ENCODE results near the gene UBXN11.

Gene UBXN11

DNA sequence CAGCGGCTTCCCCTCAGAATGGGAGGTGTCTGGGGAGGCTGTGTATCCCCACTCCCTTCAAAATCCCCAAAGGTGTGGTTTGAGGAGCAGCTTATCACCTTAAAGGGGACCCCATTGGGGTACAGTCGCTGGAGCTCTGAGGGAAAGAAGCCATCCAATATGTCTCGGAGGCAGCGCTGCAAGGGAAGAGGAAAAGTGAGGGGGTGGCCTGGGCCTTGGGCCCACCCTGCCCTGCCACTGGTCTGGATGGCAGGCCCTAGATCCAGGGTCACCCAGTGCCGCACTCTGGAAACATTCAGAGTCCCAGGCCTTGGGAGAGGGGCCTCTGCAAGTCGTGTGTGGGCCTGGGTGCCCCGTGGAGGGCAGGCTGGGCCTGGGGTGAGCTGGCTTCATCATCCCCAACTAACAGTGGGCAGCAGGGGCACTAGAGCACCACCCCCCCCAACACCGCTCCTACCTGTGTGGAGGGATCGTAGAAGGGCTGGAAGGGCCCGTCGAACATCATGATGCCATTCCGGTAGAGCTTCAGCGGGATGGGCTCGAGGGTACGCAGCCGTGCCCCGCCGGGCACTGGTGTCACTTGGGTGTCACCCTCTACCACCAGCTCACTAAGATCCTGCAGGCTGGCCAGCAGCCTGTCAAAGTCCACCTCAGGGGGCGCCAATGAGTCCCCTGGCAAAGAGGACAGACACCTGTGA is 20.9 kb downstream of the UBXN11 start:
- peaks cover 89% of the 10 kb centered on the region for H3K4me1 ChIP-seq (ENCODE audit: insufficient read depth, low read length, poor library complexity, severe bottlenecking)
- peaks cover 8% of the 10 kb centered on the region for H4K20me1 ChIP-seq (ENCODE audit: insufficient read depth, low read length, poor library complexity, severe bottlenecking)
- no peak overlapping the region for H3K4me3 ChIP-seq (ENCODE audit: low read length, poor library complexity, severe bottlenecking)
- no peak for TF ChIP-seq EZH2phosphoT487 (IDR thresholded peaks at IDR 0.05; ENCODE audit: borderline replicate concordance)
- TF ChIP-seq, protein P1, sequence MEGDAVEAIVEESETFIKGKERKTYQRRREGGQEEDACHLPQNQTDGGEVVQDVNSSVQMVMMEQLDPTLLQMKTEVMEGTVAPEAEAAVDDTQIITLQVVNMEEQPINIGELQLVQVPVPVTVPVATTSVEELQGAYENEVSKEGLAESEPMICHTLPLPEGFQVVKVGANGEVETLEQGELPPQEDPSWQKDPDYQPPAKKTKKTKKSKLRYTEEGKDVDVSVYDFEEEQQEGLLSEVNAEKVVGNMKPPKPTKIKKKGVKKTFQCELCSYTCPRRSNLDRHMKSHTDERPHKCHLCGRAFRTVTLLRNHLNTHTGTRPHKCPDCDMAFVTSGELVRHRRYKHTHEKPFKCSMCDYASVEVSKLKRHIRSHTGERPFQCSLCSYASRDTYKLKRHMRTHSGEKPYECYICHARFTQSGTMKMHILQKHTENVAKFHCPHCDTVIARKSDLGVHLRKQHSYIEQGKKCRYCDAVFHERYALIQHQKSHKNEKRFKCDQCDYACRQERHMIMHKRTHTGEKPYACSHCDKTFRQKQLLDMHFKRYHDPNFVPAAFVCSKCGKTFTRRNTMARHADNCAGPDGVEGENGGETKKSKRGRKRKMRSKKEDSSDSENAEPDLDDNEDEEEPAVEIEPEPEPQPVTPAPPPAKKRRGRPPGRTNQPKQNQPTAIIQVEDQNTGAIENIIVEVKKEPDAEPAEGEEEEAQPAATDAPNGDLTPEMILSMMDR (conservative IDR thresholded peaks at IDR 0.05; ENCODE audit: low read length) = peak; percentile 81
- no peaks in the 10 kb centered on the region for H3K36me3 ChIP-seq (ENCODE audit: insufficient read depth, low read length)
- H3K9me2 ChIP-seq (replicated peaks; ENCODE audit: low read depth, low read length) = no peaks in the 10 kb centered on the region
- H3F3A ChIP-seq (ENCODE audit: low read depth) = peaks cover 31% of the 10 kb centered on the region
- peaks cover 31% of the 10 kb centered on the region for H3K79me2 ChIP-seq (ENCODE audit: insufficient read depth, low read length)
- H3K9ac ChIP-seq (ENCODE audit: low read depth, low read length, poor library complexity, severe bottlenecking) = peak overlapping the region; percentile 88
- no peak overlapping the region for H2AFZ ChIP-seq (ENCODE audit: low read length)
- H3K27me3 ChIP-seq (ENCODE audit: insufficient read depth, low read length, poor library complexity, severe bottlenecking) = no peaks in the 10 kb centered on the region
- H3K9me3 ChIP-seq (ENCODE audit: insufficient read depth, low read depth, low read length) = no peaks in the 10 kb centered on the region
- H3K4me2 ChIP-seq (ENCODE audit: low read depth, low read length, poor library complexity, severe bottlenecking) = peak overlapping the region; percentile 88

DNA sequence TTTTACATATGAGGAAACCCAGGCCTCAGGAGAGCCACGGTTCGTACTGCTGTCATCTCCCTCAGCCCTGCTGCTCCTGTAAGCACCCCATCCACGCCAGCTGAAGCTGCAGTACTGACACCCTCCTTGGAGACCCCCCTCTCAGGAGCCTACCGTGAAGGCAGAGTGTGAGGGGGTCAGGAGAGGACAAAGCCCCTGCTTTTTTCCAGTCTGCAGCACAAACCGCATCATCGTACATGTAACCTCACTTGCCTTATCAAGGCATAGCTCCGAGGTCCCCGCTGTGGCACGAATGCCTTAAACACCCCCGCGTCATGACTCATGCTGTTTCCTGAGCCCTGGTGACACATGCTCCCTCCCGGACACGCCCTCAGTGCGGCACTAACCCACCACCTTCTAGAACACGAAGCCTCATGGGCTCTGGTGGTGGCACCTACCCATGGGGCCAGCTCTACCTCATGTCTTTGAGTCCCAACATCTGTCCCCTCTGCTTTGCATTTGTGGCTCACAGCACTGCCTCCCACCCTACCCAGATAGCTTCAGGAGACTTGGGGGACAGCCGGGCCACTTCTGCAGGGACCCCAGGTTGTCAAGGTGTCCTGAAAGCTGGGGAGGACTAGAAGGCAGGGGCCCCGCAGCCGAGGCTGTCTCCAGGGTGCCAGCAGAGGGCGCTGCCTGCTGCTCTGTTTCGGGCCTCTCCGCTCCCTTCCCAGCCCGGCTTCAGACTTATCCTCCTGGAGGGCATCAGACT is 21.7 kb downstream of the UBXN11 start:
- Histone ChIP-seq H3K27me3 (ENCODE audit: insufficient read depth, low read length, poor library complexity, severe bottlenecking) (no peaks in the 10 kb centered on the region), H3K9me2 (replicated peaks; ENCODE audit: low read depth, low read length) (no peaks in the 10 kb centered on the region), H3K36me3 (ENCODE audit: insufficient read depth, low read length) (no peaks in the 10 kb centered on the region), H3K4me3 (ENCODE audit: low read length, poor library complexity, severe bottlenecking) (peak overlapping the region; percentile 45), H3K9me3 (ENCODE audit: insufficient read depth, low read depth, low read length) (no peaks in the 10 kb centered on the region), H3K9ac (ENCODE audit: low read depth, low read length, poor library complexity, severe bottlenecking) (peak overlapping the region; percentile 88), H3K79me2 (ENCODE audit: insufficient read depth, low read length) (peaks cover 39% of the 10 kb centered on the region), H3K4me1 (ENCODE audit: insufficient read depth, low read length, poor library complexity, severe bottlenecking) (peaks cover 82% of the 10 kb centered on the region), H3F3A (ENCODE audit: low read depth) (peaks cover 26% of the 10 kb centered on the region), H3K4me2 (ENCODE audit: low read depth, low read length, poor library complexity, severe bottlenecking) (peak overlapping the region; percentile 88), H2AFZ (ENCODE audit: low read length) (no peak overlapping the region), H4K20me1 (ENCODE audit: insufficient read depth, low read length, poor library complexity, severe bottlenecking) (peaks cover 9% of the 10 kb centered on the region)
- TF ChIP-seq EZH2phosphoT487 (IDR thresholded peaks at IDR 0.05; ENCODE audit: borderline replicate concordance) = no peak
- TF ChIP-seq, protein P1 (conservative IDR thresholded peaks at IDR 0.05; ENCODE audit: low read length) = peak; percentile 97

DNA sequence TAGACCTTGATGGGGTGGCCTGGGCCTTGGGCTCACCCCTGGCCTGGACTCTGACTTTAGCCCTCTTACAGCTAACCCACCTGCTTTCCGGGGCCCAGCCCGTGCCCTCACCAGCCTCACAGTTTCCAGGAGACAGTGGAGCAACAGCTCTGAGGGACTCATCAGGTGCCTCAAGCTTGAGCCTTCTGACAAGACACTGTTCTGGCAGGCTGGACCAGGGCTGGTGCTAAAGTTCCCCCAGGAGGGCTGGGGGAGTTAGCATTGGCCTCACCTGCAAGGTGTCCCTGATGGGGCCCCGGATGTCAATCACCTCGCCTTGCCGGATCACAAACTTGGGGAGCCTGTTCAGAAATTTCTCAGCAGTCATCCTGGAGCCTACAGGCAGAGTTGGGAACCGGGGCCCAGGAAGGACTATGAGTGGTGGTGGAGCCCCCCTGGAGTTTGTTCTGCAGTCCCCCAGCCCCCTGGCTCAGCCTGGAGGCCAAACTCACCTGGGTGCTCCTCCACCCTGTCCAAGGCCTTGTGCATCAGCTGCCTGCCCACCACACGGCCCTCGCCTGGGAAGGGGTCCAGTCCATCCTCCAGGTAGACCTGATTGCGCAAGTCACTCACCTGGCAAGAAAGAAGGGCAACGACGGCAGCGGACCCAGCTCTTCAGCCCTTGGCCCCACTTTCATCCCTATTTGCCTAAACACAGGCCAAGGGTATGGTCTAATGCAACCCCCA is 22.4 kb downstream of the UBXN11 start:
- TF ChIP-seq, protein P1 (conservative IDR thresholded peaks at IDR 0.05; ENCODE audit: low read length) = no peak
- no peak for TF ChIP-seq EZH2phosphoT487 (IDR thresholded peaks at IDR 0.05; ENCODE audit: borderline replicate concordance)
- peak overlapping the region; percentile 88 for H3K4me2 ChIP-seq (ENCODE audit: low read depth, low read length, poor library complexity, severe bottlenecking)
- H4K20me1 ChIP-seq (ENCODE audit: insufficient read depth, low read length, poor library complexity, severe bottlenecking) = peaks cover 9% of the 10 kb centered on the region
- H3F3A ChIP-seq (ENCODE audit: low read depth) = peaks cover 20% of the 10 kb centered on the region
- no peaks in the 10 kb centered on the region for H3K9me2 ChIP-seq (replicated peaks; ENCODE audit: low read depth, low read length)
- peaks cover 46% of the 10 kb centered on the region for H3K79me2 ChIP-seq (ENCODE audit: insufficient read depth, low read length)
- peak overlapping the region; percentile 45 for H3K4me3 ChIP-seq (ENCODE audit: low read length, poor library complexity, severe bottlenecking)
- no peaks in the 10 kb centered on the region for H3K9me3 ChIP-seq (ENCODE audit: insufficient read depth, low read depth, low read length)
- no peaks in the 10 kb centered on the region for H3K36me3 ChIP-seq (ENCODE audit: insufficient read depth, low read length)
- no peaks in the 10 kb centered on the region for H3K27me3 ChIP-seq (ENCODE audit: insufficient read depth, low read length, poor library complexity, severe bottlenecking)
- no peak overlapping the region for H2AFZ ChIP-seq (ENCODE audit: low read length)
- H3K4me1 ChIP-seq (ENCODE audit: insufficient read depth, low read length, poor library complexity, severe bottlenecking) = peaks cover 79% of the 10 kb centered on the region
- peak overlapping the region; percentile 44 for H3K9ac ChIP-seq (ENCODE audit: low read depth, low read length, poor library complexity, severe bottlenecking)

All from Loucy (cell line).